Measurements from ENCODE around the gene LGALS9.

LGALS9 gene

DNA sequence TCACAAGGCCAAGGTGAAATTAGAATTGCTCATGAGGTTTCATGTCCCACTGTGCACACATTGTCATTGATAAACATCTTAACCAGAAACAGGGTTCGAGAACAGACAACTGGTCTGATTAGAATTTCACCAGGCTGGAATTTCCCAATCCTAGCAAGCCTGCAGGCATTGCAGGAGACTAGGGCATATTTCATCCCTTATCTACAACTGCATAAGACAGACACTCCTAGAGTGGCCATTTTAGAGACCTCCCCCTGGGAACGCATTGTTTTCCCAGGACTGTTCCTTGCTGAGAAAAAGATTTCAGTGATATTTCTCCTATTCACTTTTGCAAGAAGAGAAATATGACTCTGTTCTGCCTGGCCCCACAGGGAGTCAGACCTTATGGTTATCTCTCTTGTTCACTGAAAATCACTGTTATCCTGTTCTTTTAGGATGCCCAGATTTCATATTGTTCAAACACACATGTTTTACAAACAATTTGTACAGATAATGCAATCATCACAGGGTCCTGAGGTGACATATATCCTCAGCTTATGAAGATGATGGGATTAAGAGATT, 64.3 kb downstream of the LGALS9 start:
- TF ChIP-seq, protein P1, sequence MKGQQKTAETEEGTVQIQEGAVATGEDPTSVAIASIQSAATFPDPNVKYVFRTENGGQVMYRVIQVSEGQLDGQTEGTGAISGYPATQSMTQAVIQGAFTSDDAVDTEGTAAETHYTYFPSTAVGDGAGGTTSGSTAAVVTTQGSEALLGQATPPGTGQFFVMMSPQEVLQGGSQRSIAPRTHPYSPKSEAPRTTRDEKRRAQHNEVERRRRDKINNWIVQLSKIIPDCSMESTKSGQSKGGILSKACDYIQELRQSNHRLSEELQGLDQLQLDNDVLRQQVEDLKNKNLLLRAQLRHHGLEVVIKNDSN (IDR thresholded peaks at IDR 0.05), result 0 out of 2 replicates have a peak, but pooled peaks have one; percentile 27

All from Ishikawa (cell line).